Stimulated activated CD4-positive, alpha-beta T cell treated with anti-CD3 and anti-CD28 coated beads, Interleukin-4, amount 100 ng/mL, for 1 hour (primary cell): ENCODE measurements around the gene ECI2.
"Not testable (repeated sequence)": the region's sequence is repeated elsewhere in the genome, so short reads cannot be mapped to it uniquely, and the experiment has no call there.

Source experiments
- DNase-seq: peaks from one replicate; pipeline ENCODE4 v3.0.0-alpha.2; 2020

ECI2 gene

GRCh38 chr6:4100655-4101054, 34.7 kb downstream of the ECI2 start:
- no peak for DNase-seq

DNA sequence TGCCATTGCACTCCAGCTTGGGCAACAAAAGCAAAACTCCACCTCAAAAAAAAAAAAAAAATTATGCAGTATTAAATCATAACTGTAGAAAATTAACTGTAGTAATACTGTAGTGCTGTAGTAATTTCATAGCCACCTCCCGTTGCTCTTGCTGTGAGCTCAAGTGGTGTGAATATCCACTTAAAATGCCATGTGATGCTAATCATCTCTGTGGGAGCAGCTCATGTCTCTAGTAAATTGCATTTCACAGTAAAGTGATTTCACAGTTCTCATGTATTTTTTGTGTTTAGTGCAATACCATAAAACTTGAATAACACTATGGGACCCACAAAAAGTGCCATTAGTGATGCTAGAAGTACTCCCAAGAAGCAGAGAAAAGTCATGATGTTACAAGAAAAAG, 42.1 kb downstream of the ECI2 start:
- DNase-seq, result no peak

DNA sequence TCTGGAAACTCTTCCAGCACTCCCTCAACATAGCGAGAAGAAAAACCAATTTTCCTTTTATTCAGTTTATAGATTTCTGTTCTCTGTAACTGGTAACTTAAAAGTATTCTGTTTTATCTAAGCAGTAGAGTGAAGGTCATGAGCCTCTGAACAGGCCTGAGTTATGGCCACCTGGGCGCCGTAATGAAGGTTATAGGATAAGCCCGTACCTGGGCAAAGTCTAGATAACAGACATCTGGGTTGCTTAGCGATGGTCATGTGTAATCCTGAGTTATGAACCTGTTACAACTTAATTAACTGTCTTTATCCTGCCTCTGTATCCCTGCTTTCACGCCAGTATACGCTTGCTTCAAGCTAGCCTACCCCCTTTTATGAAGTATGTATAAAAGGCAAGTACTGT, 43.4 kb downstream of the ECI2 start:
- DNase-seq, result no peak

GRCh38 chr6:4090043-4090442, 45.3 kb downstream of the ECI2 start:
- not testable (repeated sequence) for DNase-seq

DNA sequence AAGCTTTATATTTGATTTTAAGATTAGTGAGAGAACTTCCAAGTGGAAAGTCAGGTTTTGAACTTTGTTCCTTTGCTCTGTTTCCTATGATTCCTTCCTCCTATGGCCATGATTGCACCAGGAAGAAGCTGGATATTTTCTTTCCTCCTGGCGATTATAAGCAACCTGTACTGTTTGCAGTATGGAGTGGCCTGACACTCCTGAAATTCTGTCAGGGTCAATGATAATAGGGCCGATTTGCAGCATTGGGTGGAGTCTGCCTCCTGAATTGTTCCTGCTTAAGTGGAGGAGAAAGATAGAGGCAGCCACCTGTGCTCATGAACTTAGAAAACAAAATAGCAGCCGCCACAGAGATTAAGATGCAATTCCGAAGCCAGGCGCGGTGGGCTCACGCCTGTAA, 46.7 kb downstream of the ECI2 start:
- DNase-seq, result no peak

DNA sequence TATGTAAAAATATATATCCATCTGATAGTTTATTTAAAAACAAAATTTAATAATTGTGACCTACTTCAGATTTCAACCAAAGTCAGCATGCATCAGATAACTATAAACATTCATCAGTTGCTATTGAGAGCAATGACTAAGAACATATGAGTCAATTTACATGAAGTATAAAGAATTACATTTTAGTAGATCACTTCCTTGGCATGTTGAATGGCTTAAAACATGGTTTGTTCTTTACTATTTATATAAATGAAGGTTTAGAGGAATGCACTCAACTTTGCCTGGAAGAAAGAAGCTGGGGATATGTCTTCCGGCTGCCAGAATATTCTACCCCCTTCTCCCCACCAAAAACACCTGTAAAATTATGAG, 50.1 kb downstream of the ECI2 start:
- no peak for DNase-seq

GRCh38 chr6:4084444-4085331, 50.7 kb downstream of the ECI2 start:
- no peak for DNase-seq

GRCh38 chr6:4078691-4079471, 56.5 kb downstream of the ECI2 start, which contains the start of gene FAM217A:
Gene FAM217A (minus strand): TSS chr6:4079137. CDS start chr6:4077414, 1,723 bp downstream.
- DNase-seq, result no peak

DNA sequence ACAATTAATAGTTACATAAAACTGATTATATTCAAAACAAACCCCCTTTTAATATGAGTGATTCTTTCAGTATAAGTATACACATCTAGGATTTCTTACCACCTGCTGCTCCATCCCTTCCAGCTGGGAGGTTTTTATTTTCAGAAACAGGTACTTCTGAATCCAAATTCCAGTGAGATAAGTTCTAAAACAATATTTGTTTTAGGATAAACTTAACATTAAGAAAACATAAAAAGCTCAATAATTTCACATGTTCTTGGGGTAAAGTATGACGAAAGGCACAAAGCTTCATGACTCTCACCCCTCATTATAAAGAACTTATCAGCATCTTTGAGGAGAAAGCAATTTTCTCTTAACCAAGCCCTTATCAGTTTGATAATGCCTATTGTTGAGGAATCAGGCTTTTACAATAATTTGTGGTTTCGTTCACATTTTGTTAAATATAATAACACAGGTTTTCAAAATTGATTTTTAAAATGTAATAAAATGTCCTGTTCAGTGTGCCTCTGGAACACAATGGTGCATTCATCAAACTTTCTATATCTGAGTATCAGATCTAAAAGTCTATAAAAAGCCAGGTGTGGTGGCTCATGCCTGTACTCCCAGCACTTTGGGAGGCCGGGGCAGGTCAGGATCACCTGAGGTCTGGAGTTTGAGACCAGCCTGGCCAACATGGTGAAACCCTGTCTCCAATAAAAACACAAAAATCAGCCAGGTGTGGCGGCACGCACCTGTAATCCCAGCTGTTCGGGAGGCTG, 60.7 kb downstream of the ECI2 start:
- DNase-seq, result no peak

- no peak for DNase-seq
Observed at GRCh38 chr6:4071330-4071729, 64.0 kb downstream of the ECI2 start.

DNA sequence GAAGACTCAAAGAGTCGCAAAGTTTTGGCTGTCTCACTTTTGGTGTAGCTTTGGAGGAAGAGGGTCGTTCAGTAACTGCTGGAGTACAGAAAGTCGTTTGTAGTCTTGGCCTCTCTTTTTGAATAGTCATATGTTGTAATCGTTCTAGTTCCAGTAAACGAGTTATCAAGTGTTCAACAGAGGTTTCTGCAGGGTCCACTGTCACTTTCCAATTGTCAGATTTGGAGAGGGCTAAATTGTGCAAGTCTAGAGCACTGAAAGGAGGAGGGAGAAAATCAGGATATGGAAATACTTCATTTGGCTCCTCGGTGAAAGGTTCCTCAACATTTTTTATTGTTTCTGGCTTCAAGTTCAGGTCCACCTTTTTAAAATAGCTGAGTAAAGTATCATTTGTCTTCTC, 66.2 kb downstream of the ECI2 start:
- DNase-seq, result no peak

- no peak for DNase-seq
Observed at GRCh38 chr6:4067673-4068072, 67.7 kb downstream of the ECI2 start.

DNA sequence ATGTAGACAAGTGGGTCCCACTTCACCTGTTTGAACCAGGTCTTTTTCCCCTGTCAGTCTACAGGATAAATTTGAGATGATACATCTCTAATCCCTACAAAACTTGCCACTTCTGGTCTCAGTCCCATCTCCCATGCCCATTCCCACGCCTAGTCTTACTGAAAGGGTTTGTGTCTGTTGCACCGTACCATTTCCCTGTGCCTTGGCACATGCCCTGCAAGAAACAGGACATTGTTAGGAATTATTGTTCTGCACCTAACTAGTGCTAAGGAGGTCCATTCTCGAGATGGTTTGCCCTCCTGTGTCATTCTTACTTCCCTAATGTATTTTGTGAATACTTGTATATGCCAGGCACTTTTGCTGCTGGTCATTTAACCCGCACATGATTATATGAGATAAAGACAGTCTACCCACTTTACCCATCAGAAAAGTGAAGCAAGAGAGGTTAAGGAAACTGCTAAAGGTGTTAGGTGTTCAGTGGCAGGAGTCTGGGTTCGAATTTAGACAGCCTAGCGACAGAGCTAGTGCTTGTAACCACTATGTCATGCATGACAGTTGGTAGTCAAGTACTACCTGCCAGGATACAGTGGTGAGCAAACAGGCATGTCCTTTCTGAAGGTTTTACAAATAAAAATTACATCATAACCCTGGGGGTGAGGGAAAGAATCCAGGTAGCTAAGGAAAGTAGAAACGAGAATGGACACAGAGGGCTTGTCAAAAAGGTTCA, 69.2 kb downstream of the ECI2 start:
- DNase-seq, result no peak
